ENCODE data around the gene CFAP61. TPM values are rescaled to one million over a fixed set of nuclear protein-coding genes. Genes with fewer than 3 reads are reported as not detected.
A peak's percentile ranks its signal among the peaks of the same experiment; 100 is the strongest.

The CFAP61 gene
- total RNA-seq, 6 experiments from 2014 or later, result 0.26 TPM; not detected in 5

GRCh38 chr20:20230741-20231140 is 178.4 kb downstream of the CFAP61 start:
- TF ChIP-seq, protein P1, sequence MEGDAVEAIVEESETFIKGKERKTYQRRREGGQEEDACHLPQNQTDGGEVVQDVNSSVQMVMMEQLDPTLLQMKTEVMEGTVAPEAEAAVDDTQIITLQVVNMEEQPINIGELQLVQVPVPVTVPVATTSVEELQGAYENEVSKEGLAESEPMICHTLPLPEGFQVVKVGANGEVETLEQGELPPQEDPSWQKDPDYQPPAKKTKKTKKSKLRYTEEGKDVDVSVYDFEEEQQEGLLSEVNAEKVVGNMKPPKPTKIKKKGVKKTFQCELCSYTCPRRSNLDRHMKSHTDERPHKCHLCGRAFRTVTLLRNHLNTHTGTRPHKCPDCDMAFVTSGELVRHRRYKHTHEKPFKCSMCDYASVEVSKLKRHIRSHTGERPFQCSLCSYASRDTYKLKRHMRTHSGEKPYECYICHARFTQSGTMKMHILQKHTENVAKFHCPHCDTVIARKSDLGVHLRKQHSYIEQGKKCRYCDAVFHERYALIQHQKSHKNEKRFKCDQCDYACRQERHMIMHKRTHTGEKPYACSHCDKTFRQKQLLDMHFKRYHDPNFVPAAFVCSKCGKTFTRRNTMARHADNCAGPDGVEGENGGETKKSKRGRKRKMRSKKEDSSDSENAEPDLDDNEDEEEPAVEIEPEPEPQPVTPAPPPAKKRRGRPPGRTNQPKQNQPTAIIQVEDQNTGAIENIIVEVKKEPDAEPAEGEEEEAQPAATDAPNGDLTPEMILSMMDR (IDR thresholded peaks at IDR 0.05), result no peak
- Mint-ChIP-seq H3K27me3 (ENCODE audit: insufficient read depth) (peaks cover 14% of the 10 kb centered on the region), H3K4me3 (no peak overlapping the region), H3K9me3 (no peaks in the 10 kb centered on the region; the same call in 1 of the 2 replicates), H3K27ac (no peak overlapping the region), H3K4me1 (ENCODE audit: low read depth) (no peaks in the 10 kb centered on the region), H3K36me3 (ENCODE audit: low read depth) (no peaks in the 10 kb centered on the region)
- no peak for DNase-seq

DNA sequence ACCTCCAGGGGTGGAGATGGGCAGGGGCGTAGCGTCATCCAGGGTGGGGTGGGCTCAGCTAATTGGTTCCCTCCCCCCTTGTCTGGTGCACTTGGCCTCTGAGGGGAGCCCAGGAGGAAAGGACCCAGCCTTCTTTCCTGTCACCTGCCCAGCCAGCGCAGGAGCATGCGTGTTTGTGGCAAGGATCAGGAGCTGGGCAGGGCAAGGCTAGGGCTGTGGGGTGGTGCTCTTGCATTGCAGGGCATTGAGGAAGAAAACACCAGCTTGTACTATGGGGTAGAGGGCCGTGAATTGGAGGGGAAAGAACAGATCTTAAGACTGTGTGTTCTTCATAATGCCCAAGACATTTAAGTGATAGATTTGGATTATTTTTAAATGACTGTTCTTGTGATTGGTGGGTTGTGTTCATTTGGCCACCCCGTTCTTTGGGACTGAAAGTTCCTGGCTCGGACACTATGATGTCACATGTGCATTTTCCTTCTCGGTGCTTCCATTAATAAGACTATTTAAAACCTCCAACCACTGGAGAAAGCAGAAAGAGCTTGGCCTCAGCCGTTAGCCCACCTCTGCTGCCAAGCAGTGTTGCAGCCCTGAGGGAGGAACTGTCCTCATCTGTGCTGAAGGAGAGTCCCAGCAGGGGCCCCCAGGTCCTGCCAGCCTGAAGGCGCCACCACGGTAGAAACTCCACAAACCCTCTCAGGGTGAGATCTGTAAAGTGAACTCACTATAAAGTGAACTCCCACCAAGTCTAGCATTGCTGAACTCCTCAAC is 179.4 kb downstream of the CFAP61 start:
- H3K36me3 Mint-ChIP-seq (ENCODE audit: low read depth), result no peaks in the 10 kb centered on the region
- H3K9me3 Mint-ChIP-seq, result no peaks in the 10 kb centered on the region; the same call in 1 of the 2 replicates
- no peaks in the 10 kb centered on the region for H3K4me1 Mint-ChIP-seq (ENCODE audit: low read depth)
- no peak overlapping the region for H3K4me3 Mint-ChIP-seq
- peaks cover 14% of the 10 kb centered on the region for H3K27me3 Mint-ChIP-seq (ENCODE audit: insufficient read depth)
- no peak overlapping the region for H3K27ac Mint-ChIP-seq
- TF ChIP-seq, protein P1 (IDR thresholded peaks at IDR 0.05), result no peak
- no peak for DNase-seq

DNA sequence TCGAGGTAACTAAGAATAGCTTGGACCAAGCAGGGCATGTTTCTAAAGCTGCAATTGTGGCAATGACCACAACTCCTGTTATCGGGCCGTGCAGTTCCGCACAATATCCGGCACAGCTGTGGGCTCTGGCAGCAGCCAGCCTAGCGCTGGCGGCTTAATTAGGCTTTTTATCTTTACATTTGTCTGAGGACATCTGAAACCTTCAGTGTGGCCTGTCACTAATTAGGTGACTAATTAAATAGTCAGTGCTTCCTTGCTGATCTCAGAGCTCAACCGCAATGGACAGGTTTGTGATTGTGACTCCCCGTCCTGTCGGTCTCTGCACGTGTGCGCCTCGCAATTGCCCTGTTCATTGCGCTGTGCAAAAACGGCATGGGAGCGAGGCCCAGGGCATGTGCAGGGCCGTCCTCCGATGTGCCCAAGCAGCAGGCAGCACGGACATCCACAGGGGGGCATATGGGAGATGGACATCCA is 180.7 kb downstream of the CFAP61 start:
- Mint-ChIP-seq H3K9me3 (no peaks in the 10 kb centered on the region; the same call in 1 of the 2 replicates), H3K36me3 (ENCODE audit: low read depth) (no peaks in the 10 kb centered on the region), H3K27ac (no peak overlapping the region), H3K4me3 (no peak overlapping the region), H3K4me1 (ENCODE audit: low read depth) (no peaks in the 10 kb centered on the region), H3K27me3 (ENCODE audit: insufficient read depth) (peaks cover 14% of the 10 kb centered on the region)
- TF ChIP-seq, protein P1 (IDR thresholded peaks at IDR 0.05), result no peak
- DNase-seq, result no peak

DNA sequence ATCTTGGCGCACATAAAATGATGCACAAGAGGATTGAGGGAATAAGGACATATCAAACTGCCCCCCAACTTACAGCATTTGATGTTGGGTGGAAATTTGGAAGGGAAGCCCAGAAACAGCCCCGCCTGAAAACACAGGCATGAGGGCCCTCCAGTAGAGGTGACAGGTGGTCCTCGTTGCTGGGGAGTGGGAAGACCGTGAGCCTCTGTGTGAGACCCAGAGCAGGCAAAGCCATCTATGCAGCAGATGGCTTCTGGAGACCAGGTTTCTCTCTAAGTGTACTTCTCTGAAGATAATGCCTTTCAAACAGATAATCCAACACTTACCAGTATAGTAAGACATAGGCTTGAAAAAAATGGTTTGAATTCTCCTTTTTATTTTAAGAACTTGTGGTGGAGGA is 183.3 kb downstream of the CFAP61 start:
- Mint-ChIP-seq H3K36me3 (ENCODE audit: low read depth) (no peaks in the 10 kb centered on the region), H3K4me1 (ENCODE audit: low read depth) (no peaks in the 10 kb centered on the region), H3K4me3 (no peak overlapping the region), H3K27me3 (ENCODE audit: insufficient read depth) (peaks cover 15% of the 10 kb centered on the region), H3K27ac (no peak overlapping the region), H3K9me3 (no peaks in the 10 kb centered on the region; the same call in 1 of the 2 replicates)
- no peak for DNase-seq
- TF ChIP-seq, protein P1 (IDR thresholded peaks at IDR 0.05), result no peak

DNA sequence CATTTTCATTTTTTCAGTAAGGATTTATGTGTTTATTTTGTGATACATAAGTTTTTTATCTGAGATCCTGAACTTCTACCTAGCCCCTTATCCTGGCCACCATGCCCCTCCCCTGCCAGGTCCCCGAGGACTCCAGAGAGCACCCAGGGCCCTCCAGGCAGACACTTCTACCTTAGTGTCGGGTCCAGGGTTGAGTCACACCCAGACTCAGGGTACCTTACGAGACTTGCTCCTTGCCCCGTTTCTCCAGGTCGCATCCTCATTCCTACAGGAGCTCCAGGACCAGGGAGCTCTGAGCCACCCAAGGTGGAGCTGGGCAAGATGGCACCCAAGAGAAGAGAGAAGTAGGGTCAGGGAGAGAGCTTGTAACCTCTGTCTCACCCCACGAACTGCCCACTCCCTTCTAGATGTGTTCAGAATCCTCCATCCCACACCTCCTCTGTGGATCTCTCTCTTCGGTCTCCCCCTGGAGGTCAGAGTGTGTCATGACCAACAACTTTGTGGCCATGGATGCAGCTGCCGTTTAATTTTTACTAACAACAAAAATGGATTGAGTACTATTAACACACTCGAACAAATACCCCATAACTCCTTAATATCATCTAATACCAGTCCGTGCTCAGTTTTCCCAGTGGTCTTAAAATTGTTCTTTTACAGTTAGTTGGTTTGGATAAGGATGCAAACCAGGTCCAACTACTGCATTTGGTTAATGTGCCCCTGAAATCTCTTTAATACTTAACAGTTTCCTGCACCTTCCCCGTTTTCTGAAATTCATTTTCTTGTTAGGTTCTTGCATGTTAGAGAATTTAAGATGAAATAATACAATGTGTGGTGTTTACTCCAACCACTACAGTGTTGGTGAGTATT is 185.0 kb downstream of the CFAP61 start:
- no peak overlapping the region for H3K27ac Mint-ChIP-seq
- H3K4me3 Mint-ChIP-seq, result no peak overlapping the region

More for the DNA sequence above, 185.0 kb downstream of the CFAP61 start:
- TF ChIP-seq, protein P1 (IDR thresholded peaks at IDR 0.05), result peak; percentile 78
- DNase-seq, result peak; percentile 2
- Mint-ChIP-seq H3K27me3 (ENCODE audit: insufficient read depth) (peaks cover 9% of the 10 kb centered on the region), H3K9me3 (no peaks in the 10 kb centered on the region; the same call in 1 of the 2 replicates), H3K36me3 (ENCODE audit: low read depth) (no peaks in the 10 kb centered on the region), H3K4me1 (ENCODE audit: low read depth) (no peaks in the 10 kb centered on the region)

Data from HFFc6 (cell line).